Ishikawa (cell line): ENCODE data around the gene AHSG.

Experiments
- CEBPB ChIP-seq: IDR thresholded peaks from 2 replicates; pipeline ENCODE4 v1.6.1; 2012
- CREB1 ChIP-seq: IDR thresholded peaks from 2 replicates; pipeline ENCODE4 v1.6.1; 2012; ENCODE audit warnings: low read depth
- EP300 ChIP-seq: IDR thresholded peaks from 2 replicates; pipeline ENCODE4 v1.6.1; 2012; ENCODE audit warnings: borderline replicate concordance
- MAX ChIP-seq: IDR thresholded peaks from 2 replicates; pipeline ENCODE4 v1.6.1; 2012
- RAD21 ChIP-seq: IDR thresholded peaks from 2 replicates; pipeline ENCODE4 v1.6.1; 2012; ENCODE audit warnings: low read depth
- REST ChIP-seq: IDR thresholded peaks from 2 replicates; pipeline ENCODE4 v1.6.1; 2012; ENCODE audit warnings: low read depth, mild to moderate bottlenecking
- TAF1 ChIP-seq: IDR thresholded peaks from 2 replicates; pipeline ENCODE4 v1.6.1; 2012; ENCODE audit warnings: low read depth, mild to moderate bottlenecking
- TCF12 ChIP-seq: IDR thresholded peaks from 2 replicates; pipeline ENCODE4 v1.6.1; 2012; ENCODE audit warnings: low read depth

GRCh38 chr3:186653984-186654383, 41.1 kb downstream of the AHSG start:
- no peak for TF ChIP-seq CREB1
- no peak for TF ChIP-seq EP300
- no peak for TF ChIP-seq REST
- TF ChIP-seq RAD21: no peak
- TF ChIP-seq TCF12: no peak
- TF ChIP-seq TAF1: no peak
- TF ChIP-seq MAX: no peak
- no peak for TF ChIP-seq CEBPB
